Ovary (tissue), 3 donors: ENCODE data around the gene ABCG1.

Source experiments
- EP300 ChIP-seq: sonication (generic); formaldehyde crosslinking; IDR thresholded peaks from one replicate; pipeline ENCODE4 v1.6.1; 2017; ENCODE audit warnings: antibody characterized with exemption
- TF ChIP-seq, protein P1 (sequence below), 3 donors: fragments of 450-650 bp in 2 of 3; fragments of 200-600 bp in 1 of 3; IDR thresholded peaks; one replicate each; pipeline versions ENCODE4 v1.5.1 to v1.8.0; 2016 to 2022; ENCODE audit warnings: antibody characterized with exemption in 3 of 3, mild to moderate bottlenecking in 1 of 3
- donor health status: DM: no; HTN: no; CAD: no.

DNA sequence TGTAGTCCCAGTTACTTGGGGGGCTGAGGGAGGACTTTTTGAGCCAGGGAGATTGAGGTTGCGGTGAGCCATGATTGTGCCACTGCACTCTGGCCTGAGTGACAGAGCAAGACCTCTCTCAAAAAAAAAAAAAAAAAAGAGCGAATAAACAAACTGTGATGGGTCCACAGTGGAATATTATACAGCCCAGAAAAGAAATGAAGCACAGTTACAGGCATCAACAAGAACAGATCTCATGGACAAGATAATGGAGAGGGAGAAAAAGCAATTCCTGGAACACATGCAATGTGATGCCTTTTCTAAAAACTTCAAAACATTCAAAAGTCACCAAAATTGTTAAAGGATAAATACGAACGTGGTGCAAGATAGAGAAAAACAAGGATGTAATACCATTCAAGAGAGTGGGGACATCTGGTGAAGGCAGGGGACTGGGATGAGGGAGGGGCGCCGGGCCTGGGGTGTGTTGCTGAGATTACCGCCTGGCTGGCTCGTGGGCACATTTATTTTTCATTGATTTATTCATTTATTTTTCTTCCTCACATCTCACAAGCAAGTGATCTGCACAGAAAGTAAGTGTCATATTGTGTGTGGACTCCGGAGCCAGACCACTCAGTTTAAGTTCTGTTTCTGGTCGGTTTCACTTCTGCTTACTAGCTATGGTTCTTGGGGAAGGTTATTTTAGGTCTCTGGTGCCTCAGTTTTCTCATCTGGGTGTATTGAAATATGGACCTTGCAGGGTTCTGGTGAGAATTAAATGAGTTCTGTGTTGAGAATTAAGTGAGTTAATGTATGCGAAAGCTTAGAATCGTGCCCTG is 30.1 kb downstream of the ABCG1 start:
- TF ChIP-seq, protein P1, sequence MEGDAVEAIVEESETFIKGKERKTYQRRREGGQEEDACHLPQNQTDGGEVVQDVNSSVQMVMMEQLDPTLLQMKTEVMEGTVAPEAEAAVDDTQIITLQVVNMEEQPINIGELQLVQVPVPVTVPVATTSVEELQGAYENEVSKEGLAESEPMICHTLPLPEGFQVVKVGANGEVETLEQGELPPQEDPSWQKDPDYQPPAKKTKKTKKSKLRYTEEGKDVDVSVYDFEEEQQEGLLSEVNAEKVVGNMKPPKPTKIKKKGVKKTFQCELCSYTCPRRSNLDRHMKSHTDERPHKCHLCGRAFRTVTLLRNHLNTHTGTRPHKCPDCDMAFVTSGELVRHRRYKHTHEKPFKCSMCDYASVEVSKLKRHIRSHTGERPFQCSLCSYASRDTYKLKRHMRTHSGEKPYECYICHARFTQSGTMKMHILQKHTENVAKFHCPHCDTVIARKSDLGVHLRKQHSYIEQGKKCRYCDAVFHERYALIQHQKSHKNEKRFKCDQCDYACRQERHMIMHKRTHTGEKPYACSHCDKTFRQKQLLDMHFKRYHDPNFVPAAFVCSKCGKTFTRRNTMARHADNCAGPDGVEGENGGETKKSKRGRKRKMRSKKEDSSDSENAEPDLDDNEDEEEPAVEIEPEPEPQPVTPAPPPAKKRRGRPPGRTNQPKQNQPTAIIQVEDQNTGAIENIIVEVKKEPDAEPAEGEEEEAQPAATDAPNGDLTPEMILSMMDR (IDR thresholded peaks at IDR 0.05), result no peak
- TF ChIP-seq EP300, result no peak
